GM21619 (cell line): Measurements from ENCODE around the gene ANKRD34C.
A peak's percentile ranks its signal among the peaks of the same experiment; 100 is the strongest.

Source experiments
- ATAC-seq: cut with Tn5 transposase; IDR thresholded peaks from one replicate; pipeline ENCODE4 v1.9.1; 2021; ENCODE audit not compliant: unreplicated experiment

ANKRD34C gene

GRCh38 chr15:79282371-79283251, at the start of gene ANKRD34C:
Gene ANKRD34C, plus strand, starts transcription at chr15:79282722. Its CDS starts 10,563 bp downstream, at chr15:79293285.
- no peak for ATAC-seq

- ATAC-seq, result no peak
These were observed 49.3 kb upstream of the ANKRD34C start for GRCh38 chr15:79233236-79233635.

DNA sequence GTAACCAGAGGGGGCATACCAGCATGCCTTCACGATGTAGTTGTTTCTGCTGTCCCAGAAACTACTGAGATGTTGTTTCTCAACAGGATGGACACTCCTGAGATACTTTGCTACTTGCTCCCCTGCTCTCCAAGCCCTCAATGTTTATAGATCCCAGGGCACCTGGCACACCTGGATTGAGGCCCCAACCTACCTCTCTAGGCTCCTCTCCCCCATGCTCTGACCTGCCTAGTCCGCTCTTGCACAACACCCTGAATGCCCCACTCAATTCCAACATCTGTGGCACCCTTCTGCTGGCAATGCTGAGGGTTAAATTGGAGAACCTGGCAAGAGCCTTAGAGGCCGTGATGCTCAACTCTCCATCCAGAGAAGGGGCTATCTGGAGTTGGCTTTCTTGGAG, 42.5 kb upstream of the ANKRD34C start:
- no peak for ATAC-seq

DNA sequence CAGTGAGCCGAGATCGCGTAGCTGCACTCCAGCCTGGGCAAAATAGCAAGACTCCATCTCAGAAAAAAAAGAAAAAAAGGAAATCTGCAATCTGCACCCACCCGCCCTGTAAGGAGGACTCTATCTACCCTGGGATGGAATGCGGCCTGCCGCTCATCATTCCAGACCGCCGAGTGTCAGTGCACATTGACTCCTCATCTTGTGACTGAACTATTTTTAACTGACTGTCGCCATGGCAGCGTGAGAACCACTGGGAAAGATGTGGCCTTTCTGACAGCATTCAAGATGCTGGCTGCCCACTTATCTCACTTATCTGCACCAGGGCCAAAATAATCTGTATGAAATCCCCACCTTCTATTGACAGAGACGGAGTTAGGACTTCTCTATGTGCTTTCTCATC, 38.8 kb upstream of the ANKRD34C start:
- no peak for ATAC-seq

GRCh38 chr15:79244876-79245275, 37.6 kb upstream of the ANKRD34C start:
- no peak for ATAC-seq

DNA sequence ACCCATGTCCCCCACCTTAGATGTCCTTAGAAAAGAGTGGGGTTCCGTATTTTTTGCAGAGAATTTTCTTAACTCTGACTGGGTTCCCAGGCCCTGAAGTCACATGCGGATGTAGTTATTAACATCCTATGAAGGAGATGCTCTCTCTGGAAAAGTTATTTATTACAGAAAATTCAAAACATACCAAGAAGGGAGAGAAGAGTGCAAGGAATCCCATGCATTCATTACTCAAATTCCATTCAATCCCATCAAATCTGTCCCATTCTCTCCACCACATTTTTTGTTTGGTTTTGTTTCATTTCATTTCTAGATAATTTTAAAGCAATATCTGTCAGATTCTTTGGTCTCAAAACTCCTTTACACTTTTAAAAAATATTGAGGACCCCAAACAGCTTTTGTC, 34.3 kb upstream of the ANKRD34C start:
- no peak for ATAC-seq

DNA sequence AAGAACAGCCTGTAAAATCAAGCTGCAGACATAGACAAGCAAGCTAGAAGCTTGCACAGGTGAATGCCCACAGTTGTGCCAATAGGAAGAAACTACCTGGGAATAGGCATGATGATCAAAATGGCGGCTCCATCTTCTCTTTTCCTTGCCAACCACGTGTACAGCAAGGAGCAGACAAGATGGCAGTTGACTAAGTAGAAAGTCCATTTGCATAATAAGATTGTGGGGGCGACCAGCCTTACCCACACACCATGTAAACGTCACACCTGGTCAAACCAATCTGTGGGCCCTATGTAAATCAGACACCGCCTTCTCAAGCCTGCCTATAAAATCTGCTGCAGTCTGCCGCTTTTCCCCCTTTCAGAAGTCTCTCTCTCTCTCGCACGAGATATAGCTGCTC, 25.1 kb upstream of the ANKRD34C start:
- ATAC-seq, result no peak

GRCh38 chr15:79261836-79262235, 20.7 kb upstream of the ANKRD34C start:
- ATAC-seq, result no peak

GRCh38 chr15:79265167-79265566, 17.4 kb upstream of the ANKRD34C start:
- no peak for ATAC-seq

DNA sequence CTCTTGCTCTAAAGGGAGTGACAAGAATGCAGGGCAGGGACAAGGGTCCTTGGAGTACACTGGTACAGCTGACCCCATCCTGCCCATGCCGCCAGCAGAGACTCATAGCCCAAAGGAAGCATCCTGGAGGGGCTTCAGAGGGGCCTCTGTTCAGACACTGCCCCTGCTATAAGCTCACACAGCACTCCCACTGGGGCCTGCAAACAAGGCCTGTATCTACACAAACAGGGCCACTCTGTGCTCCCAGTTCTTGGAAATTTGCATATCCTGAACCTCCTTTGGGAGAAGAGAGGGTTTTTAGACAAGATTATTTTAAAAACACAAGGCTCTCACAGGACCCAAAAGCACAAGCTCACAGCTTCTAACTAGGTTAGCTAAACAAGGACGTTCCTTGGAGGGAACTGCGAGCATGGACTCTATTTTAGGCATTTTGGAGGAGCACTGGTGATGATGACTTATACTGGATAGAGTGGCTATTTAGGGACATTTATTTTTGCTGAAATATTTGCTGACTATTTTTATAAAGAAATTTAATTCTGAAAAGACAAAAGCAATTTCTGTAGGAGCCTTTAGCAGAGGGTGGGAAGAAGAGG, 16.4 kb upstream of the ANKRD34C start:
- ATAC-seq, result no peak

GRCh38 chr15:79283252-79284048, 928 bp downstream of the ANKRD34C start:
- no peak for ATAC-seq

DNA sequence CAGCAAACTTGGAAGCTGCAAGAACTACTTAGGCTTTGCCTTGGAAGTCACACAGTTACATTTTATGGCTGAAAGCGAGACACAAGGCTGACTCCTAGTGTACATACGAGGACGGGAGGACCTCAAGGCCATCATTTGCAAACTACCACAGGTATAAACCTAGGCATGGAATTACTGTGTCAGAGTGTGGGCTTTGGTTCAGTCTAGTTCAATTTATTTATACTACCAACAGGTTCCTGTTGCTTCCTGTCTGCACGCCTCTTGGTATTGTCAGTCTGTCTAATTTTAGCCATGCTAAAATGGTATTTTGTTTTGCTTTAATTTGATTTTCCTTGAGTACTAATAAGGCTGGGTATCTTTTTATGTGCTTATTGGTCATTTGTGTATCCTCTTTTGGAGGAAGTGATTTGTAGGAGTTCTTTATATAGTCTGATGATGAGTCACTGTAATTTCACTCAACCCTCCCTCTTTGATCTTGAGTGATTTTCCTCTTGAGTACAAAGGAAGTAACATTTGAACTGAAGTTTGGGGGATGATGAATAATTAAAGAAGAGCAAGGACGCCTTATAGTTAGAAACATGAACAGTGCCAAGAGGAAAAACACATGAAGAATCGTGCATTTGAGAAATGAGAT, 8.2 kb downstream of the ANKRD34C start:
- ATAC-seq, result no peak

- ATAC-seq, result no peak
These were observed 9.5 kb downstream of the ANKRD34C start for GRCh38 chr15:79292011-79292410.

- no peak for ATAC-seq
These were observed 11.6 kb downstream of the ANKRD34C start for GRCh38 chr15:79294075-79294474.

DNA sequence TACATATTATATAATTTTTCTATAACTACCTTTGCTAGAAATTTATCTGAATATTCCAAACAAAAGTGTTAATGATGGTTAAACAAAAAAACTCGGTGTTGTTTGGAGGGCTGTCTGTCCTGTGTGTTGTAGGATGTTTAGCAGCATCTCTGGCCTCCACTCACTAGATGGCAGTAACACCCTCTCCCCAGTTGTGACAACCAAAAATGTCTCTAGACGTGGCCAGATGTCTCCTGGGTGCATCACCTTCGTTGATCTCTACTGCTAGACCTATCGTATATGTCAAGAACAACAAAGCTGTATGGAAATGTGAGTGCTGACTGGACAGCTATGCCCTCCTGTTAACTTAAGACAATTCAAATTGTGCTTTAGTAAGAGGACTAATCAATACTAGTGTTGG, 14.1 kb downstream of the ANKRD34C start:
- ATAC-seq, result no peak

DNA sequence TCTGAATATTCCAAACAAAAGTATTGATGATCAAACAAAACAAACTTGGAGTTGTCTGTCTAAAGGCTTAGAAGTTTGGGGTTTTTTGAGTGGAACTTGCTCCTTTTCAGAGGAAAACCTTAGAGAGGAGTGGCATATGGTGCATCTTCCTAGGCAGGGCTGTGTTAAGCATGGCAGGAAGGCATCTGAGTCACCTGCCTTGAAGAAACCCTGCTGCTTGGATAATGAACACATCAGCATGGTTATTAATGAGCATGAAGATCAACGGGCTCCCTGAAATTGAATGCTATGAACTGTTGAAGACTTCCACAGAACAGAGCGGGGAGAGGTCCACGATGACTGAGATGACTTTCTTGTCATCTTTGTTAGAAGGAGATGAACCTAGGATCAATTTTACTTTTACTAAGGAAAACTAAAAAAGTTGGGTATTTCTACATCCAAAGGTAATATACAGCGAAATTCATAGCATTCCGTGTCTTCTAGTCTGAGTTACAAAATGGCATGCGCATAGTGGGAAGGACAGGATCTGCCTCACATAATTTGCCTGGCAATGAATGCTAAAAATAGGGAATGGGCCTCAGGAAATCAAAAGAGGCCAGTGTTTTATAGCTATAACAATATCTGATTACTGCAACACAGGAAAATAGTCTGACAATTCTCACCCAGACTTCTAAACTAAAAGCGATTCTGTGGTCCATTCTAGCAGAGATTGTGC, 16.8 kb downstream of the ANKRD34C start:
- no peak for ATAC-seq

GRCh38 chr15:79299841-79300235, 17.3 kb downstream of the ANKRD34C start:
- ATAC-seq, result no peak

DNA sequence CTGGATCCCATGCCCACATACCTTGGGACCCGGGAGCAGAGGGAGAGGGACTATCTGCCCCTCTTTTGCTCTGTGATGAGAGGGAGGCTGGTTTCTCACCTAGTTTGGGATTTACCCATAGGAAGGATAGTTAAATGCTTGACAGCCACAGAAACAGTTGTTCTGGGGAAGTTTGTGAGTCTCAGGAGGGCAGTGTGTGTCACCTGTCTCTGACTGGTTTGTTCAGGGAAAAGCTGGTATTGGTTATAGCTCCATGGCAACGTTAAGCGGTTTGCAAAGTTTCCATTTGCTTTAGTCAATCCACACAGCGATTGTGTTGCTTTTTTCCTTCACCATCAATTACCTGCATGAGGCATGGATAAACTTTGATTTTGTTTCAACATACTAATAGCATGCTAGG, 24.7 kb downstream of the ANKRD34C start:
- ATAC-seq, result no peak

DNA sequence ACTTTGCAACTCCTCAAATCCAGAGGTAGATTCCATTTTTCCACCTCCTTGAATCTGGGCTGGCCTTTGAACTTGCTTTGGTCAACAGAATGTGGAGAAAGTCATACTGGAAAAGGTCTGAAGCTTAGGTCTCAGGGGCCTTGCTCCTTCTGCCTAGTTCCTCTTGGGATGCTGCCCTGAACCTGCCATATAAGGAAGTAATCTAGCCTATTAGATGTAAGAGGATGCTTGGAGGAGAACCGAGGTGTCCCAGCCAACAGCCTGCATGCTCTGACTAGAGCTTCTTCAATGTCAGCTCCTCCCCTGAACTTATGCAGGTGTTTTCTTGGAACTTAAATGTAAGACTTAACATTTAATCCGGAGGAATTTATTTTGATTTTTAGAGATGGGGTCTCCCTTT, 26.4 kb downstream of the ANKRD34C start:
- no peak for ATAC-seq

- ATAC-seq, result peak; percentile 25
These were observed 28.1 kb downstream of the ANKRD34C start for GRCh38 chr15:79310612-79310984.
